Glomerular endothelial cell (primary cell): ENCODE results near the gene LSG1. TPM values are rescaled to one million over a fixed set of nuclear protein-coding genes. Genes with fewer than 3 reads are reported as not detected.

ENCODE experiments used
- DNase-seq: peaks from one replicate; pipeline ENCODE4 v3.0.0-alpha.2; 2011; ENCODE audit warnings: low read depth, low spot score; ENCODE audit errors: extremely low read depth
- total RNA-seq: library from RNA; depleted of rRNA; stranded (reverse); fragments of >200 nt; gene quantifications from 2 replicates; pipeline ENCODE4 v1.2.3, GENCODE V29; 2015

Gene LSG1
- total RNA-seq, 1 donor from 2014 or later: 25.8 TPM

- no peak for DNase-seq
Observed at GRCh38 chr3:194687638-194688199, 15.7 kb upstream of the LSG1 start.

- DNase-seq: no peak
Observed at GRCh38 chr3:194686816-194687637, 15.0 kb upstream of the LSG1 start.

GRCh38 chr3:194686414-194686815 is 14.4 kb upstream of the LSG1 start:
- no peak for DNase-seq

DNA sequence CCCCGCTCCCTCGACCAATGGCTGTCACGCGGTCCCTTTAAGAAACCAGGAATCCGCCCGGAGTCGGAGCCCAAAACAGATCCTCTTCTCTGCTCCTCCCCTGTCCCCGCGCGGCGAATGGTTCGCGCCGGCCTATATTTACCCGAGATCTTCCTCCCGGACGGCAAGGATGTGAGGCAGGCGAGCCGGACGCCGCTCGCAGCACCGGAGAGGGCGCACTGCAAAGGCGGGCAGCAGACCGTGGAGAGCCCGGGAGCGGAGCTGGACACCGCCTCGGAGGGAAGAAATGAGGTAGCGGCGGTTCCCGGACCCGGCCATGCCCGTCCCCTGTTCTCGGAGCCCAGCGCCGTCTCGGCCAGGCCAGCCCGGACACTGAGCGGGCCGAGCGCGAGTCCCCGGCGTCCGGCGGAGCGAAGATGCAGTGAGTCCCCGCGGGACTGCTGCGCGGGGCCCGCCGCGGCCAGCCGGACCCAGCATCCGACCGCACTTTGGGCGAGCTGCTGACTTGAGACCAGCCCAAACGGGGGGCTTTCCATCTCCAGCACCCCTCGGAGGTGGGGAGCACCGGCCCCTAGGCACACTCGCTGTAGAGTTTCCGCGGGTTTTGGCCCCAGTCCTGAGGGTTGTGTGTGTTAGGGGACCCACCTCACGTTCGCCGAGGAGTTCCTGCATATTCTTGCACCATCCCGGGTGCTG is 13.9 kb upstream of the LSG1 start, which contains the start of gene FAM43A:
Gene FAM43A, plus strand, starts transcription at position 166 of the 696 bp plus-strand sequence. CDS start 944 bp downstream, outside the sequence.
- no peak for DNase-seq

DNA sequence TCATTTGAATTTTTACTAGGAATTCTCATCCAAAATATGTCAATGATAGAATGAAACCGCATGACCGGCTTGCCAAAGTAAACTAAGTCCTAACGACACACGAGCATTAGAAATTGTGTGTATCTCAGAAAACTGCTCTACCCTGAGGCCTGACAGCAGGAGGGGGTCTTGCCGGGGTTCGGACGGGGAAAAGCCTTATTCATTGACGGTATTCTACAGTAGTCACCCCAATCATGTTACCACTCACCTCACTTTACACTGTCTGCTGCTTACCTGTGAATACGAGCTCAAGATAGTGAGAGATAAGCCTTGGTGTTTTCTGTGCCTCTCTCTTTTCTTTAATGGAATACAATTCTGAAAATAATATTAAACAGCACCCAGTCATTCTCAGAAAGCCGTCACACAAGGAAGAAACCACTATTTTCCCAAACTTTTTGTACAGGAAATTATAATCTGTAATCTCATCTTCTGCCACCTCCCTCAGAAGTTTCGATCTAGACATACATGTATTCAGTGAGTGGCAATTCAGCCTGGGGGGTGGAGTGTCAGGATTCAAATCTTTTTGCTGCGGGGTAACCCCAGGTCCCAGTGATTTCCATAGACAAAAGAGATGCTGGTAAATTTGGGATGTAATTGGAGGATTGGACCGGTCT is 13.2 kb upstream of the LSG1 start:
- DNase-seq: no peak

DNA sequence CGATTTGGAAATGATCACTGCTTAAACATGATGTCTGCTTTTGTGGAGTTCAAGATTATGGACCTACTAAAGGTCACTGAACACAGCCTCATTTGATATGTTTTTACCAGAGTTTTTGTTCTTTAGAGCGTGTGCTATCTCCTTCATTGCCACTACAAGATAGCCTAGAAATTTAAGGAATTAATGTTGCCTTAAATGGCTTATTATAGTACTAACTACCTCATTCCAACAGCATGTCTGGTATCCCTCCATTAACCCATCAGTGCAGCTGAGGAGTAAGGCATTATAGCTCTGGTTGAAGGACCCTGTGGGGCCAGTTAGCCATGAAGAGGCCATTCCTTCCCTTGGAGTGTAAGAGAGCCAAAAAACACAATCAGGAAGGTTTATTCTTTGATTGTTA is 11.4 kb upstream of the LSG1 start:
- DNase-seq: no peak

DNA sequence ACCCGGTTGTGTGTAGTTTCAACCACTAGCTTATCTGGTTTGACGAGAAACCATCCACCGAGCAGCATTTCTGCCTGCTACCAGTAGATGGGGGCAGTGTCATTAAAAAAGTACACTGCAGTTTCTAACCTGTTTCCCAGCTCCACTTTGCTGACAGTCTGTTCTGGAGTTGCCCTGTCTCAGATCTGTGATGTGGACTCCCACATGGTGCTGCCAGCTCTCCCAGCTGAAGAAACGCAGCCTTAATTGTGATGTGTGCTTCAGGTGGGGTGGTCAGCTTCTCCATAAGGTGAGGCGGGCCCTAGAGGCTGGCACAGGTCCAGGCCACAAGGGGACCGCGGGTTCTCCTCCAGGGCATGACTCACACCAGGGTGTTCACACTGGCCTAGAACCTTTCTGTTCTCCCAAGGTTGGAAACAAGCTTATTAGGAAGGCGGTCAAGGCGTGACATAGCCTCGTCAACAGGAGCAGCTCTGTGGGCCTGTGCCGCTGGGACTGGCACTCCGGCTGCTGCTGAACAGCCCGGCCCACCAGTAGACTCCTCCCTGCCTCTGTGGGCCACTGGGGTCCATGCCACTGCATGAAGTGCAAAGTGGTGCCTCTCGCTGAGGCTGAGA is 10.8 kb upstream of the LSG1 start:
- DNase-seq: no peak

DNA sequence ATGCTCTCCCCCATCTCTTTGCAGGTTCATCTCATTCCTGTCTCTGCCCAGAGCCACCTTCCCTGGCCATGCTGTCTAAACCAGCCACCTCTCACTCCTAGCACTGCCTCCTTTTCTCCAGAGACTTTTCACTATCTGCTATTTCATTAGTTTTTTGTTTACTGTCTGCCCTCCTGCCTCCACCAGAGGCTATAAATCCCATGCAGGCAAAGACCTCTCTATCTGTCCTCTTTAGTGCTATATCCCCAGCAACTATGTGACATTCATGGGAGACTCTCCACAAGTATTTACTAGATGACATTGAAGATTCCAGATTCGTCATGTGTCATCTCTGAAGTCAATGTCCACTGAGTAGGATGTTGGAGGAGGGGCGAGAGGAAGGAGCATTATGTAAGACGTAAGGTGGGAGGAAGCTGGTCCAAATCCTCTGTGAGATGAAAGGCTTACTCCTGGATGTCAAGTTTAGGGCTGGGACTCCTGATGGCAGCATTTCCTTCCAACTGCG is 10.2 kb upstream of the LSG1 start:
- DNase-seq: no peak

GRCh38 chr3:194680888-194681615 is 9.1 kb upstream of the LSG1 start:
- no peak for DNase-seq

DNA sequence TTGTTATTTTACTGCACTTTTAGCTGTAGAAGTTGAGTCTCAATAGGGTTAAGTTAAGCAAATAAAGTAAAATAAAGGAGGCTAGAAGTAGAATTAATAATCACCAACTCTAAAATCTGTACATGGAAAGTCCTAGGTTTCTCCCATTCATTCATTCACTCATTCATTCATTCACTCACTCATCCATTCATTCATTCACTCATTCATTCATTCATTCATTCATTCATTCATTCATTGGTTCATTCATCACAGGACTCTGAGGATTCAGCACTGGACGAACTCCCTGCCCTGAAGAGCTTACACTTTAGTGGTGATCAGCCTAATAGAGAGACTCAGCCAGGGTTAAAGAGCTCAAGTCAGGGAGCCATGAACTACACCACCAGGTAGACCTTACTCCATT is 4.5 kb upstream of the LSG1 start:
- no peak for DNase-seq

DNA sequence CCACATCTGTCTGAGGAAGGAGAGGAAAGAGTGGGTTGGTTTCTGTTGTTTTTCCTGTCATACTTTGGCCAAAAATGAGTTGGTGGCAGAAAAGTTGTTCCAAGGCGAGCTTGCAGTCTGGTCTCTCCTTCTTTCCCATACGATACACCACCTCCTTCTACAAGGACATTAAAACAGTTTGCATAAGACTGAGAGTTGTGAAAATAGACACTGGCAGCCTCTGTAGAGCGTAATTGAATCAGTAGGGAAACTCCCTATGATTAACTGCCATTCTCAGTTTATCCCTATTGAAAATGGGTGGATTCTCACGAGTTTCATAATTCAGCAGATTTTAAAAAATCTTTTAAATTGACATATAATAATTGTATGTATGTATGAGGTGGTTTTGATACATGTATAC is 3.7 kb upstream of the LSG1 start:
- DNase-seq: no peak

DNA sequence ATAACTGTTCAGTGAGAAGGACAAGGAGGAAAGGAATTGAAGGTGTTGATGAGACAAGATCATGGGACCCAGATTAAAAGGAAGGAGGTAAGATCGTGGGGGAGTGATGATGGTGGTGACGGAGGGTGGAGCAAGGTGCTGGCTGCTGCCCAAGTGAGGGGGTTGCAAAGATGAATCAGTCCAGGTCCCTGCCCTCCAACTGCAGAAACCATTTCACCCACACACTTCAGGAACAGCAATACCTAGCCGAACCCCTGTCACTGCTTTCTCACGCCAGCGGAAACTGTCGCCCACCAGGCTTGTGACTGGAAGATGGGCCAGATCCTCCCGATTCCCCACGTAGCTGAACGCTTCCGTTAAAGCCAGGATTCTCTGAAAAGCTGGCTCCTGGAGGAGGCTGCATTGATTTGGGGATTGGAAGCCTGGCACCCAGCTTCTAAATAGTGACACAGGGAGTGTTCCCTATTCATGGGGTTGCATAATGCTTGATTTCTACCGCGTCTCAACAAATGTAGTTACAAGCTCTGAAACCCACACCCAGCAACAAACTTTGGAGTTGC is 3.2 kb upstream of the LSG1 start:
- DNase-seq: no peak

- no peak for DNase-seq
Observed at GRCh38 chr3:194673761-194674160, 1.8 kb upstream of the LSG1 start.

DNA sequence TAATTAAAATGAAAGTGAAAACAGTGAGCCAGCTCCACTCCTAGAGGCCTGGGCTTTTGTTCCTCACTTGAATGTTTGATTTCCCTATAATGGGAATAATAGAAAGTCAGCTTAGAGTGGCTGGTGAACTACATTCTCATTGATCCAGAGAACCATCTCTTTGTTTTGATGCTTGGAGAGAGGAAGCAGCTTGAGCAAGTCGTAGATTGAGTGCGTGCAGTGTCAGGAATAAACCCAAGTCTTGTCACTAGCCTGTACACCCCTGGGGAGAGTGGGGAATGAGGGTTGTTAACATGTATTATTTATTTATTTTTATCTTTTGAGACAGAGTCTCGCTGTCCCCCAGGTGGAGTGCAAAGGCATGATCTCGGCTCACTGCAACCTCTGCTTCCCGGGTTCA is 885 bp upstream of the LSG1 start:
- DNase-seq: no peak

DNA sequence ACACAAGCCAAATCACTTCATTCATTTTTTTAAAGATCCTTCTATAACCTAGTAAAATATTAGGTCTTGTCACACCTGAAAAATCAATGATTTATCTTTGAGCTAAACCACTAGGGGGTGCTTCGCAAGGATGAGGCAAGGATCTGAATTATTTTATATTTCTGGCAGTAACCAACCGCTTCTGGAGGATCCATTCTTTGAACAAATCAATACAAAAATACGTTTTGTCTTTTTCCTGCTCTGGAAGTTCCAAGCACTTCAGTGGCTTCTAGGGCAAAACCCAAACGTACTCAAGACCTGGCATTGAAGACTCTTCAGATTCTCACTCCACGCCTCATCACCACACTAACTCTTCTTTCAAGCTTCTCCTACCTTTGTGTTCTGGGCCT is 486 bp downstream of the LSG1 start:
- no peak for DNase-seq

GRCh38 chr3:194667363-194667762 is 4.6 kb downstream of the LSG1 start:
- no peak for DNase-seq

GRCh38 chr3:194664857-194665256 is 7.1 kb downstream of the LSG1 start:
- DNase-seq: no peak

DNA sequence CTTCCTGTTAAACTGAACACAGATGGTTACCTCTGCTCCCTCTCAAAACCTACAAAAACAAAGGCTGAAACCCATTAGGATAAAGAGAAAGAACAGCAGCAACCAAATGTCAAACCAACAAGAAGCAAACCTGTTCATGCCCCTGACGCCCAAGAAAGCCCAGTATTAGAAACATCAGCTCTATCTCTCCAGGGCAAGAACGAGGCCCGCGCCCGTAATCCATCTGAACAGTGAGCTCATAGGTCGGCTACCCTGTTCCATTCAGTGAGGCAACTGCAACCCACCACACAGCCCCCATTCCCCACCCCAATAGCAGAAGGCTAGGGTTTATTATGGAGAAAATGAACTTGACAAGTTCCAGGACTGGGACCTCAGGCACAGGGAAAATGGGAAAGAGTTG is 10.0 kb downstream of the LSG1 start:
- DNase-seq: no peak

GRCh38 chr3:194661374-194661773 is 10.6 kb downstream of the LSG1 start:
- DNase-seq: no peak

DNA sequence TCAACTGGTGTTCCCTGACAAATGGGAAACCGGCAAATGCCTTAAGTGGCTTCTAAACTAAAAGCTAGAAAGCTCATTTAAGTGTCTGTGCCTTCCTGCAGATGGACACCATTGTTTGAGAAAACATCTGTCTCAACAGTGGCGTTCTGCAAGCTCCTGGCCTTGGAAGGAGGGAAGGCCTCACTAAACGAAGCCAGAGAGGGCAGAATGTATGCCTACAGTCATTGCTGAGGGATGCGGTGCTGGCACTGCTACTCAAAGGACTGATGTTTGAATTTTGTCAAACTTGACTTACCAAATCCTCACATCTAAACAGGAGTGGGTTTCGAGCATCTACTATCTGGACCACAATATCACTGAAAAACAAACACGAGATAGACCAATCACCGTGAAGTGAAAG is 12.2 kb downstream of the LSG1 start:
- no peak for DNase-seq
